ENCODE measurements around the gene GPR160. TPM values are rescaled to one million over a fixed set of nuclear protein-coding genes. Genes with fewer than 3 reads are reported as not detected.
A peak's percentile ranks its signal among the peaks of the same experiment; 100 is the strongest.

The GPR160 gene
- total and polyA plus RNA-seq, 12 donors = 0.22 to 1.9 (median 0.83) TPM

GRCh38 chr3:170054204-170054603 is 16.4 kb downstream of the GPR160 start:
- H3K9me3 ChIP-seq = no peaks in the 10 kb centered on the region
- no peak for DNase-seq
- ATAC-seq = no peak
- no peak overlapping the region for H3K4me3 ChIP-seq
- H3K36me3 ChIP-seq = no peaks in the 10 kb centered on the region
- 92 to 94% methylated on average over 1 of the region's 1 CpG for WGBS, 2 donors
- TF ChIP-seq, protein P1, sequence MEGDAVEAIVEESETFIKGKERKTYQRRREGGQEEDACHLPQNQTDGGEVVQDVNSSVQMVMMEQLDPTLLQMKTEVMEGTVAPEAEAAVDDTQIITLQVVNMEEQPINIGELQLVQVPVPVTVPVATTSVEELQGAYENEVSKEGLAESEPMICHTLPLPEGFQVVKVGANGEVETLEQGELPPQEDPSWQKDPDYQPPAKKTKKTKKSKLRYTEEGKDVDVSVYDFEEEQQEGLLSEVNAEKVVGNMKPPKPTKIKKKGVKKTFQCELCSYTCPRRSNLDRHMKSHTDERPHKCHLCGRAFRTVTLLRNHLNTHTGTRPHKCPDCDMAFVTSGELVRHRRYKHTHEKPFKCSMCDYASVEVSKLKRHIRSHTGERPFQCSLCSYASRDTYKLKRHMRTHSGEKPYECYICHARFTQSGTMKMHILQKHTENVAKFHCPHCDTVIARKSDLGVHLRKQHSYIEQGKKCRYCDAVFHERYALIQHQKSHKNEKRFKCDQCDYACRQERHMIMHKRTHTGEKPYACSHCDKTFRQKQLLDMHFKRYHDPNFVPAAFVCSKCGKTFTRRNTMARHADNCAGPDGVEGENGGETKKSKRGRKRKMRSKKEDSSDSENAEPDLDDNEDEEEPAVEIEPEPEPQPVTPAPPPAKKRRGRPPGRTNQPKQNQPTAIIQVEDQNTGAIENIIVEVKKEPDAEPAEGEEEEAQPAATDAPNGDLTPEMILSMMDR (IDR thresholded peaks at IDR 0.05) = peak in 3 of 9 donors; percentile 26 to 31 (median 29)
- intact Hi-C loops (cut with DNase I) = loop anchor here in 1 of 10 donors (10.0 kb wide), 1 partner anchor 189 kb away; the partner anchor contains the start of gene LRRC31
- peaks cover 0 to 16% (median 0%) of the 10 kb centered on the region in 9 donors for H3K4me1 ChIP-seq
- no peaks in the 10 kb centered on the region for H3K27me3 ChIP-seq
- no peak overlapping the region for H3K27ac ChIP-seq

DNA sequence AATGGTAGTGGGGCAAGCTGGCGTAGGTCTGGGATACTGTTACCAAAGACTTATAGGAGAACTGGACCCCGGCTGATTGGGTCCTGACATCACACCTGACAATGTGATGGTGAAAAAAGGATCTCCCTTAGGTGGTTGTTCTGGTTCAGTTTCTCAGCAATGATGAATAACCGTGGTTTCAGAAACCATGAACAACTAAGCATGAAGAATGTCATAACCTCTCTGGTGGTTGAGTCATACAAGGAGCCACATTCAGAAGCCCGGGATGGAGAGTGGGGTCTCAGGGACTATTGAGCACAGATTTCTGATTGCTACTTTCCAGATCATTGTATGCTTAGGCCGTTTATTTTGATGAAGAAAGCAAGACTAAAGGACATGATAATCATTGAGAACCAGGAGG is 17.4 kb downstream of the GPR160 start:
- H3K27me3 ChIP-seq = no peaks in the 10 kb centered on the region
- H3K9me3 ChIP-seq = no peaks in the 10 kb centered on the region
- ATAC-seq (no peak), DNase-seq (no peak)
- intact Hi-C loops (cut with DNase I) = loop anchor here in 1 of 10 donors (10.0 kb wide), 1 partner anchor 190 kb away; the partner anchor contains the start of gene LRRC31
- no peak overlapping the region for H3K27ac ChIP-seq
- WGBS, 2 donors = 89 to 91% methylated on average over 5 of the region's 5 CpGs
- no peaks in the 10 kb centered on the region for H3K36me3 ChIP-seq
- TF ChIP-seq, protein P1 (IDR thresholded peaks at IDR 0.05) = no peak
- peaks cover 0 to 7% (median 0%) of the 10 kb centered on the region in 9 donors for H3K4me1 ChIP-seq
- H3K4me3 ChIP-seq = no peak overlapping the region

DNA sequence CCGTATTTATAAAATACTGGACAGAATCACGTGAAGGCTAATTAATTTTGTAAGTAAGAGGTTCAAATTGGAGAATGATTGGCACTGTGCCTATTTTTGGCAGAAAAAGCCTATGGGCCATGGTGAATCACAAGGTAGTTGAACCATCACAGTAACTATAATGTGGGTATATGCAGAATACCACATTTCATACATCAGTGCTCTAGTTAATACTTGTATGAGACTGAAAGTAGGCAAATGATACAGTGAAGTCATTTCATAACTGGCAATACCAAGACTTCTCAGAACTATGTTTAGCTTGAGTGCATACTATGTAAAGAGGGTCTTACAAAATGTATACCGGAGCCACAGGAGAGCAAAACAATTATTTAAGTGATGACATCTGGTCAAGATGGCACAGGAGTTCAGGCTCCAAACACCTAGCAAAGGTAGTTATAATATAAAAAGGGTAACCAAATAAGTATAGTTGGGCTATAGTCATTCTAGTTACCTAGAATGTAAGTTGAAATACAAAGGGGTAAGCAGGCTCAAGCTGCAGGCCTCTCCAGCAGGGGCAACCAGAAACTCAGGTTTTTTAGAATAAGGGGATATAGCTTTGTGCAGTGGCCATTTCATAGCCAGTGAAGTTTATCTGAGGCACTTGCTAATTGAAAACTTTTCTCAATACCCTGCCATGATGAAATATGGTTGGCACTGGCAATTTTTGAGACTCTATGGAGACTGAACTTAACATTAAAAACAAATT is 19.1 kb downstream of the GPR160 start:
- intact Hi-C loops (cut with DNase I) = loop anchor here in 1 of 10 donors (10.0 kb wide), 1 partner anchor 192 kb away; the partner anchor contains the start of gene LRRC31
- WGBS, 2 donors = 90 to 91% methylated on average over 3 of the region's 3 CpGs
- no peaks in the 10 kb centered on the region for H3K9me3 ChIP-seq
- DNase-seq = no peak
- TF ChIP-seq, protein P1 (IDR thresholded peaks at IDR 0.05) = no peak
- H3K4me3 ChIP-seq = no peak overlapping the region
- no peak overlapping the region for H3K27ac ChIP-seq
- ATAC-seq = no peak
- peaks cover 0 to 7% (median 0%) of the 10 kb centered on the region in 9 donors for H3K4me1 ChIP-seq
- no peaks in the 10 kb centered on the region for H3K27me3 ChIP-seq
- H3K36me3 ChIP-seq = no peaks in the 10 kb centered on the region

GRCh38 chr3:170057550-170057949 is 19.8 kb downstream of the GPR160 start:
- DNase-seq = no peak

More at GRCh38 chr3:170057550-170057949, 19.8 kb downstream of the GPR160 start:
- TF ChIP-seq, protein P1 (IDR thresholded peaks at IDR 0.05) = no peak
- intact Hi-C loops (cut with DNase I) = loop anchor here in 1 of 10 donors (10.0 kb wide), 1 partner anchor 193 kb away; the partner anchor contains the start of gene LRRC31
- 45 to 62% methylated on average over 3 of the region's 3 CpGs for WGBS, 2 donors
- Histone ChIP-seq H3K4me1 (peaks cover 0 to 7% (median 0%) of the 10 kb centered on the region in 9 donors), H3K36me3 (peaks cover 0 to 3% (median 0%) of the 10 kb centered on the region in 9 donors), H3K9me3 (no peaks in the 10 kb centered on the region), H3K4me3 (no peak overlapping the region), H3K27ac (no peak overlapping the region), H3K27me3 (no peaks in the 10 kb centered on the region)
- ATAC-seq = peak in 3 of 8 donors; percentile 24 to 62 (median 47)
